NT2/D1 (cell line): ENCODE measurements around the gene HUNK.

Experiments
- DNase-seq: peaks from one replicate; pipeline ENCODE4 v3.0.0-alpha.2; 2011; ENCODE audit warnings: low read depth, low spot score
- H3K27me3 ChIP-seq: 2 replicates; pipeline ENCODE4 v1.6.0; 2011; ENCODE audit warnings: mild to moderate bottlenecking; ENCODE audit not compliant: insufficient read length, insufficient read depth
- H3K36me3 ChIP-seq: 2 replicates; pipeline ENCODE4 v1.6.1; 2011; ENCODE audit warnings: mild to moderate bottlenecking, low read length, mixed read lengths; ENCODE audit not compliant: insufficient read depth, insufficient read length
- H3K4me1 ChIP-seq: 2 replicates; pipeline ENCODE4 v1.5.1; 2011; ENCODE audit not compliant: insufficient read depth, insufficient read length
- H3K4me3 ChIP-seq: 2 replicates; pipeline ENCODE4 v1.5.1; 2011; ENCODE audit warnings: low read depth; ENCODE audit not compliant: insufficient read length
- H3K9ac ChIP-seq: 2 replicates; pipeline ENCODE4 v1.6.0; 2011; ENCODE audit warnings: low read depth; ENCODE audit not compliant: insufficient read length
- H3K9me3 ChIP-seq: 2 replicates; pipeline ENCODE4 v1.5.1; 2011; ENCODE audit warnings: mild to moderate bottlenecking, low read length; ENCODE audit not compliant: insufficient read depth
- SUZ12 ChIP-seq: IDR thresholded peaks from 2 replicates; pipeline ENCODE4 v1.6.1; 2011; ENCODE audit not compliant: insufficient read length, insufficient read depth; ENCODE audit errors: extremely low read depth
- YY1 ChIP-seq: IDR thresholded peaks from 2 replicates; pipeline ENCODE4 v1.6.1; 2011; ENCODE audit not compliant: insufficient read length, insufficient read depth
- ZNF274 ChIP-seq: IDR thresholded peaks from 2 replicates; pipeline ENCODE4 v1.6.1; 2011; ENCODE audit warnings: mild to moderate bottlenecking, low read depth, low read length

The HUNK gene

GRCh38 chr21:31897311-31897710, 24.5 kb downstream of the HUNK start:
- Histone ChIP-seq H3K9ac (no peak overlapping the region), H3K4me3 (no peak overlapping the region), H3K36me3 (peaks cover 5% of the 10 kb centered on the region), H3K4me1 (peaks cover 3% of the 10 kb centered on the region), H3K9me3 (peaks cover 5% of the 10 kb centered on the region; the same call in 1 of the 2 replicates), H3K27me3 (no peaks in the 10 kb centered on the region)
- no peak for DNase-seq
- TF ChIP-seq YY1, result no peak
- TF ChIP-seq SUZ12, result no peak
- TF ChIP-seq ZNF274, result no peak

- Histone ChIP-seq H3K9me3 (peaks cover 5% of the 10 kb centered on the region; the same call in 1 of the 2 replicates), H3K9ac (no peak overlapping the region), H3K36me3 (peaks cover 5% of the 10 kb centered on the region), H3K4me3 (no peak overlapping the region), H3K4me1 (no peaks in the 10 kb centered on the region), H3K27me3 (no peaks in the 10 kb centered on the region)
- no peak for DNase-seq
- TF ChIP-seq SUZ12 (no peak), ZNF274 (no peak), YY1 (no peak)
Measured at GRCh38 chr21:31898933-31899630, 26.3 kb downstream of the HUNK start.

- H3K4me3 ChIP-seq, result no peak overlapping the region
- H3K4me1 ChIP-seq, result no peaks in the 10 kb centered on the region
- no peak overlapping the region for H3K9ac ChIP-seq
- TF ChIP-seq SUZ12, result no peak
- H3K36me3 ChIP-seq, result peaks cover 5% of the 10 kb centered on the region
- no peak for DNase-seq
- H3K27me3 ChIP-seq, result no peaks in the 10 kb centered on the region
- H3K9me3 ChIP-seq, result no peaks in the 10 kb centered on the region
Measured at GRCh38 chr21:31900121-31900895, 27.5 kb downstream of the HUNK start.

- no peak overlapping the region for H3K4me3 ChIP-seq
- no peaks in the 10 kb centered on the region for H3K9me3 ChIP-seq
- H3K36me3 ChIP-seq, result peaks cover 5% of the 10 kb centered on the region
- H3K9ac ChIP-seq, result no peak overlapping the region
- H3K27me3 ChIP-seq, result no peaks in the 10 kb centered on the region
- TF ChIP-seq ZNF274 (no peak), SUZ12 (no peak), YY1 (no peak)
- no peak for DNase-seq
- H3K4me1 ChIP-seq, result peaks cover 5% of the 10 kb centered on the region
Measured at GRCh38 chr21:31901315-31901714, 28.5 kb downstream of the HUNK start.

GRCh38 chr21:31902438-31902837, 29.6 kb downstream of the HUNK start:
- no peak for TF ChIP-seq ZNF274
- TF ChIP-seq YY1, result no peak
- TF ChIP-seq SUZ12, result no peak
- no peaks in the 10 kb centered on the region; the same call in 1 of the 2 replicates for H3K9me3 ChIP-seq
- H3K27me3 ChIP-seq, result no peaks in the 10 kb centered on the region
- DNase-seq, result no peak
- no peak overlapping the region for H3K4me3 ChIP-seq
- H3K36me3 ChIP-seq, result peaks cover 4% of the 10 kb centered on the region
- H3K9ac ChIP-seq, result no peak overlapping the region
- H3K4me1 ChIP-seq, result peaks cover 5% of the 10 kb centered on the region

- peaks cover 11% of the 10 kb centered on the region for H3K4me1 ChIP-seq
- no peak overlapping the region for H3K4me3 ChIP-seq
- no peak for TF ChIP-seq SUZ12
- no peak for TF ChIP-seq ZNF274
- no peak for TF ChIP-seq YY1
- no peaks in the 10 kb centered on the region for H3K36me3 ChIP-seq
- H3K9me3 ChIP-seq, result no peaks in the 10 kb centered on the region; the same call in 1 of the 2 replicates
- no peak for DNase-seq
- no peaks in the 10 kb centered on the region for H3K27me3 ChIP-seq
- no peak overlapping the region for H3K9ac ChIP-seq
Measured at GRCh38 chr21:31903896-31904295, 31.1 kb downstream of the HUNK start.

GRCh38 chr21:31905503-31906451, 33.0 kb downstream of the HUNK start:
- no peak for TF ChIP-seq SUZ12
- TF ChIP-seq YY1, result no peak
- TF ChIP-seq ZNF274, result no peak
- DNase-seq, result no peak
- no peaks in the 10 kb centered on the region for H3K27me3 ChIP-seq
- peaks cover 12% of the 10 kb centered on the region for H3K4me1 ChIP-seq
- no peaks in the 10 kb centered on the region for H3K36me3 ChIP-seq
- no peak overlapping the region for H3K4me3 ChIP-seq
- no peaks in the 10 kb centered on the region; the same call in 1 of the 2 replicates for H3K9me3 ChIP-seq
- no peak overlapping the region for H3K9ac ChIP-seq
